ENCODE results near the gene ARHGEF16.

ARHGEF16 gene

DNA sequence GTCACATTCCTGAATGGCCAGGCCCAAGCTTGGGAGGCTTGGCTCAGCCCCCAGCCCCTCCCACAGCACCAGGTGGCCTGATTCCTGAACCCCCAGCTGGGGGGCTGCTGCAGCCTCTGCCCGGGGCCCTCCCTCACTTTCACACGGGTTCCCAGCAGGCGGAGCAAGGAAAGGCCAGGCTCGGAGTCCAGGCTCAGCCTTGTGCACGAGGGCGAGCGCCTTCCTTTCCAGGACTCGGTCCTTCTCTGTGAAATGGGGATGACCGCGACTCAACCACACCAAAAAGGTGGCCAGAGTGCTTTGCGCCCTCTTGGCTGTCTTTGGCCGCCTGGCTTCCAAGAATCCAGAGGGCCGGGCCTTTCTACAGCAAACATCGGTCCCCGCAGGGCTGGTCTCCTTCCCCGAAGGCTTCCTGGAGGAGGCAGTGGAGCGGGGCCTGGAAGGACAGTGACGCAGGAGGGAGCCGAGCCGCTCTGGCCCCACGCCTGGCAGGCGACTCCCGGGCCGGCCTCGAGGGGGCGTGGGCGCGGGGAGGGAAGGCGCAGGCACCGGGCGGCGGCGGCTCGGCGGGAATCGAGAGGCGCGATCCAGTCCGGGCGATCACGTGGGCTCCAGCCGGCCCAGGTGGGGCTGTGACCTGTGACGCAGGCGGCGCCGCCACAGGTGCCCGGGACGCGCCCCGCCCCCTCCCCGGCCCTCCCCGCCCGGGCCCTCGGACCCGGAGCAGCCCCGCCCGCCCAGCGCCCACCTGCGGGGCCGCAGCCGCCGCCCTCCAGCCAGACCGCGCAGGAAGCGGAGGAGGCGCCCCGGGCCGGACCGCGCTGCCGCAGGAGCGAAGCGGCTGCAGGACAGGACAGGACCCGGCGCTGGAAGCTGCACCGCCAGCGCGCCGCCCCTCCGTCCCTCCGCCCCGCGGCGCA, at the start of gene ARHGEF16:
ARHGEF16 (plus strand) TSS at position 775 of the 920 bp plus-strand sequence. CDS start 8,420 bp downstream, outside the sequence.
- DNase-seq (ENCODE audit: extremely low read depth in 1 of 2, low read depth in 1 of 2): no peak

DNA sequence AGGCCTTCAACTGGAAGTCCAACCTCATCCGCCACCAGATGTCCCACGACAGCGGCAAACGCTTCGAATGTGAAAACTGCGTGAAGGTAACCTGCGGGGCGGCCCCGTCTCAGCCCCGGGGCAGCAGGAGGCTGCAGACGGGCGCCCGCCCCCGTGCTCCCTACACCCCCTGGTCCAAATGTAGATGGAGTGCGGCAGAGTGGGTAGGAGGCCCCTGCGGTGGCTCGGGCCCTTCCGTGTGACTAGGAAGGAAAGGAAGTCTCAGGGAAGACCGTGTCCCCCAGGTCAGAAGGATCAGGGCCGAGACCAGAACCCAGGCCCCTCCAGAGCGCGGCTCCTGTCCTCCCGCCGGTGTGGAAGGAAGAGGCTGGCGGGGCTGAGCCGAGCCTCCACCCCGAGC, 49.7 kb upstream of the ARHGEF16 start:
- DNase-seq (ENCODE audit: extremely low read depth in 1 of 2, low read depth in 1 of 2): no peak

DNA sequence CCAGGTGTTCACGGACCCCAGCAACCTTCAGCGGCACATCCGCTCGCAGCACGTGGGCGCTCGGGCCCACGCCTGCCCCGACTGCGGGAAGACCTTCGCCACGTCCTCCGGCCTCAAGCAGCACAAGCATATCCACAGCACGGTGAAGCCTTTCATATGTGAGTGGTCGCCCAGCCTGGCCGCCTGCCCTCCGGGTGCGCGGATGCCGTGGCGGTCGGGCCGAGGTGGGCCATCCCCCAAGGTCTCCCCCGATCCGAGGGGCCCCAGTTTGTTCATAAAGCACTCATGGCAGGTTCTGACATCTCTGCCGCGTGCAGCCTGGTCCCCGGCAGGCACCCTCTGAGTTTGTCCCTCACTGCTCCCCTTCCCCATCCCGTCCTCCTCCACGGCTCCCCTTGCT, 49.0 kb upstream of the ARHGEF16 start:
- no peak for DNase-seq (ENCODE audit: extremely low read depth in 1 of 2, low read depth in 1 of 2)

DNA sequence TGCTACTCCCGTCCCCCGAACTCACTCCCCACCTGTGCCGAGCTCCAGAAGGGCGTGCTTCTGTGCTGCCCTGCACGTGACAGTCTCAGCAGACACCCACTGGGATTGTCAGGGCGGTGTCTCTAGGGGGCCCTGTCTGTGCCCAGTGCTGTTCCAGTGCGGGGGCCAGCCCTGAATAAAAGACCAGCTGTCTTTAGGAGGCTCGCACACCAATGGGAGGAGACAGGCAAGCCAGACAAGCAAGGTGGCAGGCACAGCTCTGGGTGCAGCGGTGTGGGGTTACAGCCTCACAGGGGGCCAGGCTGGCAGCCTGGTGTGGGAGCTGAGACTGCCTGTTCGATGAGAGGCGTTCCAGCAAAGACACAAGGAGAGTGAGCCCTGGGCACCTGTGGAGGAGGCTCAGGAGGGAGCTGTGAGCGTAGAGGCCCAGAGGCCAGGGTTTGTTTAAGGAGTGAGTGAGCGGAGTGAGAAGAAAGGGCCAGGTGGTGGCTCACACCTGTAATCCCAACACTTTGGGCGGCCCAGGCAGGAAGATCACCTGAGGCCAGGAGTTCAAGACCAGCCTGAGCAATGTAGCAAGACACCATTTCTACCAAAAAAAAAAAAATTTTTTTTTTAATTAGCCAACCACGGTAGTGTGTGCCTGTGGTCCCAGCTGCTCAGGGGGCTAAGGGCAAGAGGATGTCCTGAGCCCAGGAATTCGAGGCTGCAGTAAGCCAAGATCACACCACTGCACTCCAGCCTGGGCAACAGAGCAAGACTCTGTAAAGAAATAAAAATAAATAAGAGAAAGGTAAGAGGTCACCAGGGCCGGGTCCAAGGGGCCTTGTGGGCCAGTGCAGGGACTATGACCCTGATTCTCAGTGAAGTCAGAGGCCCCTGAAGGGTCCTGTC, 48.2 kb upstream of the ARHGEF16 start:
- no peak for DNase-seq (ENCODE audit: extremely low read depth in 1 of 2, low read depth in 1 of 2)

DNA sequence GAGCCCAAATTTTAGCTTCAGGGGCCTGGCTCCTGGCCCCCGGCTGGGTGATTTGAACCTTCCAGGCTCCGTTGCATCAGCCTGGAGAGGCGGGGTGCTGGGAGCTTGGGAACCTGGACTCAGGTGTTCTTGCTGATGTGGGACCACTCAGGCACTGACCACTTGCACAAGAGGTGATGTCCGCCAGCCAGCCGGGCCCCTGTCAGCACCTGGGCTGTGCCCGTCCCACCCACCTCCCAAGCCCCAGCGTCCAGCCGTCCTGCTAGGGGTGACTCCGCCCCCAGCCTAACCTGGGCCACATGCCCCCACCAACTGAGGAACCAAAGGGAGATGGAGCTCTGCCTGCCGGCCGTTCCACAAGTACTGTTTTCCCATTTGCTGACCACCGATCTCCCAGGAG, 47.4 kb upstream of the ARHGEF16 start:
- no peak for DNase-seq (ENCODE audit: extremely low read depth in 1 of 2, low read depth in 1 of 2)

DNA sequence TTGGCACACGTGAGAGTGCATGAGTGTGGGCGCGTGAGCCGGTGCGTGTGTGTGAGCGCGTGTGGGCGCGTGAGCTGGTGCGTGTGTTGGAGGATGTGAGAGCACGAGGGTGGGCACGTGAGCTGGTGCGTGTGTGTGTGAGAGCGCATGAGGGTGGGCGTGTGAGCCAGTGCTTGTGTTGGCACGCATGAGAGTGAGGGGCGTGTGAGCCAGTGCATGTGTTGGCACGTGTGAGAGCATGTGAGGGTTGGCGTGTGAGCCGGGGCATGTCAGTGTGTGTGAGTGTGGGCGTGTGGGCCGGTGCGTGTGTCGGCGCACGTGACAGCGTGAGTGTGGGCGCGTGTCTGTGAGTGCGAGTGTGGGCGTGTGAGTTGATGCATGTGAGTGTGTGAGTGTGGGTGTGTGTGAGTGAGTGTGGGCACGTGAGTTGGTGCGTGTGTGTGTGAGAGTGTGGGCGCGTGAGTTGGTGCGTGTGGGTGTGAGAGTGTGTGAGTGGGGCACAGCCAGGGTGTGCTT, 45.7 kb upstream of the ARHGEF16 start:
- DNase-seq (ENCODE audit: extremely low read depth in 1 of 2, low read depth in 1 of 2): no peak

DNA sequence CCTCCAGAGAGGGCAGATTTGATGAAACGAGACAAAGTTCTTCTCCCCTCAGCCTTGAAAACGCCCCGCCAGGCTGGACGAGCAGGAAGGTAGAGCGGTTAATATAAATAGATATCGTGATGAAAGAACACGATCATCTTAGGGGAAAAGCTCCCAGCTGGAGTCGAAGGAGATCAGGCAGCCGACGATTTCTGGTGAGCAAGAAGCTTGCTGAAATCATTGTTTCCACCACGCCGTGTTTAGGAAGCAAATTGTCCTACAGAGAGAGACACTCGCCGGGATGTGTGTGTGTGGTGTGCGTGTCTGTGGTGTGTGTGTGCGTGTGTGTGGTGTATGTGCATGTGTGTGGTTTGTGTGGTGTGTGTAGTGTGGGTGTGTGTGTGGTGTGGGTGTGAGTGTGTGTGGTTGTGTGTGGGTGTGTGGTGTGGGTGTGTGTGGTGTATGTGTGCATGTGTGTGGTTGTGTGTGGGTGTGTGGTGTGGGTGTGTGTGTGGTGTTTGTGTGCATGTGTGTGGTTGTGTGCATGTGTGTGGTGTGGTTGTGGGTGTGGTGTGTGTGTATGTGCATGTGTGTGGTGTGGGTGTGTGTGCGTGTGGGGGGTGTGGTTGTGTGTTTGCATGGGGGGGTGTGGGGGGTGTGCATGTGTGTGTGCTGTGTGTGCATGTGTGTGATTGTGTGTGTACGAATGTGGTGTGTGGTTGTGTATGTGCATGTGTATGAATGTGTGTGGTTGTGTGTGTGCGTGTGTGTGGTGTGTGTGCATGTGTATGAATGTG, 44.9 kb upstream of the ARHGEF16 start:
- DNase-seq (ENCODE audit: extremely low read depth in 1 of 2, low read depth in 1 of 2): no peak

DNA sequence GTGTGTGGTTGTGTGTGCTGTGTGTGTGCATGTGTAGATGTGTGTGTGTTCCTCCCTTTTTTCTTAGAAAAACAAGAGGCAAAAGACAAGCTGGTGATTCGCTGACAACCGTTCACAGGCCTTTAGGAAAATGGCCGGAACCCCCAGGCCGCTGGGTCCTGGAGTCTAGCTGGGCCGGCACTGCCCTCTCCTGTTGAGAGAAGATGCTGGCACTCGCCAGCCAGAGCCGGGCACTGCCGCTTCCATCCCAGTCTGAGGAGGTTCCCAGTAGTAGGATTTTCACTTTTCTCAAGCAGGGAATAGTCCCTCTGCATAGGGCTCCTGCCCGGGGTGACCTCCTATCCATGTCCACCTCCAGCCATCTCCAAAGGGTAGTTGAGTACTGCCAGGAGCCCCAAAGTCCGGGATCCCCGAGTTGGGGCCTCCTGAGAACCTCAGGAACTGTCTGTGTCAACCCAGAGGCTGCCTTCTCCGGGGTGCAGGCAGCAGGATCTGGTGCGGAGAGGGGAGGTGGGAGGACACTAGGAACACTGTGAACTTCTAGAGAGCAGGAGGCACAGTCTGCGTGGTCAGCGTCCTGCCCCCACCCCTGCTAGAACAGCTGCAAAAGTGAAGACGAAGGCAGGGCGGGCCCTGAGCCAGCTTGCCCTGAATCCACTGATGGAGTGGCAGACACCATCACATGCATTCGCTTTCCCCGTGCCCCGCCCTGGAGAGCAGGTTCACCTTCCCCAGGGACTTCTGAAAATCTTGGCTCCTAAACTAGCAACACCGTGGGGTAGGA, 44.1 kb upstream of the ARHGEF16 start:
- DNase-seq (ENCODE audit: extremely low read depth in 1 of 2, low read depth in 1 of 2): no peak

DNA sequence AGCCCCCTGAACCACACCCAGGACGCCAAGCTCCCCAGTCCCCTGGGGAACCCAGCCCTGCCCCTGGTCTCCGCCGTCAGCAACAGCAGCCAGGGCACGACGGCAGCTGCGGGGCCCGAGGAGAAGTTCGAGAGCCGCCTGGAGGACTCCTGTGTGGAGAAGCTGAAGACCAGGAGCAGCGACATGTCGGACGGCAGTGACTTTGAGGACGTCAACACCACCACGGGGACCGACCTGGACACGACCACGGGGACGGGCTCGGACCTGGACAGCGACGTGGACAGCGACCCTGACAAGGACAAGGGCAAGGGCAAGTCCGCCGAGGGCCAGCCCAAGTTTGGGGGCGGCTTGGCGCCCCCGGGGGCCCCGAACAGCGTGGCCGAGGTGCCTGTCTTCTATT, 42.7 kb upstream of the ARHGEF16 start:
- no peak for DNase-seq (ENCODE audit: extremely low read depth in 1 of 2, low read depth in 1 of 2)

DNA sequence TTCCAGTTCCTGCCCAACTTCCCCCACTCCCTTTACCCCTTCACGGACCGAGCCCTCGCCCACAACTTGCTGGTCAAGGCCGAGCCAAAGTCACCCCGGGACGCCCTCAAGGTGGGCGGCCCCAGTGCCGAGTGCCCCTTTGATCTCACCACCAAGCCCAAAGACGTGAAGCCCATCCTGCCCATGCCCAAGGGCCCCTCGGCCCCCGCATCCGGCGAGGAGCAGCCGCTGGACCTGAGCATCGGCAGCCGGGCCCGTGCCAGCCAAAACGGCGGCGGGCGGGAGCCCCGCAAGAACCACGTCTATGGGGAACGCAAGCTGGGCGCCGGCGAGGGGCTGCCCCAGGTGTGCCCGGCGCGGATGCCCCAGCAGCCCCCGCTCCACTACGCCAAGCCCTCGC, 42.1 kb upstream of the ARHGEF16 start:
- DNase-seq (ENCODE audit: extremely low read depth in 1 of 2, low read depth in 1 of 2): no peak

DNA sequence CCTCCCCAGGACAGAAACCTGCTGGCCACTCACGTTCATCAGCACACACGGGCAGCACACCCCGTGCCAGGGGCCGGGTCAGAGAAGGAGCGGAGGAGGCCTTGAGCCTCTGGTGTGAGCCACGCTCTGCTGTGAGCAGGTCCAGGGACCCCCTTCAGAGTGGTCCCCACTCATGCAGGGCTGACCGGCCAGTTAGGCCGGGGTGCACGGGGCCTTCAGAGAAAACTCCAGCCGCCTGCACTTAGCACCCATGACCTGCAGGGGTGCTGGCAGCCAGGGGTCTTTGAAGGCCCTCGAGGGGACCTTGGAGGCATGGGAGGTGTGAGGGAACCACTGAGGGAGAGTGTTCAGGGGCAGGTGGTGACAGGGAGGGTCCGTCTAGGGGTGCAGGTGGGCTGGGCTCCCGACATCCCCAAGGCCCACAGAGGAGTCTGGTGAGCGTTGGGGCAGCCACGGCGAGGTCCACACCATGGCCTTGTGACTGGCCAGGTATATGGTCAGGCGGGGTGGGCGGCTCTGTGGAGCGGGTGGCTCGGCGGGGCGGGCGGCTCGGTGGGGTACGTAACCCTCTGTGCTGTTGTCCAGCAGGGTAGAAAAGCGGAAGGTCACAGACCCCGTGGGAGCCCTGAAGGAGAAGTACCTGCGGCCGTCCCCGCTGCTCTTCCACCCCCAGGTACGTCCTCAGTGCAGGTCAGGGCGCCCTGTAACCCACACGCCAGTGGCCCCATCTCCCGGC, 40.3 kb upstream of the ARHGEF16 start:
- no peak for DNase-seq (ENCODE audit: extremely low read depth in 1 of 2, low read depth in 1 of 2)

DNA sequence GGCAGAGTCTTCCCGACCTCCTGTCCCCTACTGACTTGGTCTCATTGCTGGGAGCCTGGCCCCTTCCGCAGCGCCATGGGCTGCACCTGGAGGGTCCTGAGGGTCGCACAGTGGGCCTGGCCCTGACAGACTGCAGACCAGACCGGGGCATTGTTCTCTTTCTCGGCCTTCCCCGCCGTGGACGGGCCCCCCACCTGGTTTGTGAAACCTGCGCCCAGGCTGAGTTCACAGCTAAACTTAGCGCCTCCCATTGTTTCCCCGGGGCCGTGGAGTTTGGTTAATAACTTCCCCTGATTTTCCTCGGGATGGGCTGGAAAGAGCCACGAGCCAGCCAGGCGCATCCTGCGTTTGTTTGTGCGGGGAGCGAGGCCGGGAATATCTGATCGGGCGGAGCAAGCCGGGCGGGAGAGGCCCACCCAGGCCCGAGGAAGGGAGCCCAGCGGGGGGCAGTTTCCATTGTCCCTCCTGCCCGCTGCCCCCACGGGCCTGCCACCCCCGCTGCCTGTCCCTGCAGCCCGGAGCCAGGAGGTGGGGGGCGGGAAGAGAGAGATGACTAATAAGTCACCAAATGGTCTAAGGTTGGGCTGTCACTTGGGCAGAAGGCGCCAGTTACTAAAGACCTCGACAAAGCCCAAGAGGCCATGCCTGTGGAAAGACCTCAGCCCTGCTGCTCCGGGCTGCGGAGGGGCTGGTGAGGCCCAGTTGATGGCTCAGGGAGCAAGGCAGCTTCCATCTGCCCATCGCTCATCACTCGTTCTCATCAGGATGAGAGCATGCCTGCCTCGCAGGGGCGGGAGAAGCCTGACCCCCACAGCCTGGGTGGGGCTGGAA, 39.0 kb upstream of the ARHGEF16 start:
- DNase-seq (ENCODE audit: extremely low read depth in 1 of 2, low read depth in 1 of 2): no peak

DNA sequence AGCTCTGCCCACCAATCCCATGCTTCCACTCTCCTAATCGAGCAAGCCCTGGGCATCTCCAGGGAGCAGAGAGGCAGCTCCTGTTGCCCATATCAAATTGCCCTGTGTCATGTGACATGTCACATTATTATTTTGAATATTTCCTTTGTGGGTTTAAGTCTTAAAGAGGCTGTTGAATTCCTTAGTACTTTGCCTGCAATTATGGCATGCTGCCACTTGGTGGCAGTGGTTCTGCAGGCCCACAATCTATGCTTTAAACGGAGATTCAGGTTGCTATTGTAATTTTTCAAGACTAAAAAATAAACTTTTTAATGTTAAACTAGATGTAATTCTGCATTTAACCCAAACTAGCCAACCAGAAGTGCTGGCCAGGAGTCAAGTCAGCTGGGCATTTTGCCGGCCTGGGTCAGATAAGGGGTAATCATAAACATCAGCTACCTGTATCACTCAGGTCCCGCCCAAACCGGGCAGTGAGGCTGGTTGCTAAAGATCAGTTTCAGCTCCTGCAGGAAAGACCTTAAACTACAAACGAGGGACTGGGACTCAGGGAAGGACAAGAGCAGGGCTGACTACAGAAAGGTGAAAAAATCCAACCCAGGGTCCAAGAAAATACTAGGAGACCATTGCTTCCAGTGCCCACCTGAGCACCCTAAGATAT, 37.3 kb upstream of the ARHGEF16 start:
- no peak for DNase-seq (ENCODE audit: extremely low read depth in 1 of 2, low read depth in 1 of 2)

DNA sequence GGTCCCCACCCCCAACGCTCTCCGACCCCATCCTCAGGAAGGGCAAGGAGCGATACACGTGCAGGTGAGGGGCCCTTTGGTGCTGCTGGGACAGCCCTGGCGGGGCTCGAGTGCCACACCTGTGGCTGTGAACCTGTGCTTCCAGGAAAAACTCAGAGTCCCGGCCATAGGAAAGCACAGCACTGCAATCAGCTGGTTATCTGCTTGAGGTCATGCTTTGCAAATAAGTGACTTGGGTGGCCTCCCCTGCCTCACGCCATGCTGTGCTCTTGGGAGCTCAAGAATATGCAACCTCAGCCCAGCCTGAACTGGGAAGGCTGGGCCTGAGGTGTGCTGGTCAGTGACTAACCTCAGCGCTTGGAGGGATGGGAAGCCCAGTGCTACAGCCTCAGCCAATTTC, 36.5 kb upstream of the ARHGEF16 start:
- no peak for DNase-seq (ENCODE audit: extremely low read depth in 1 of 2, low read depth in 1 of 2)

DNA sequence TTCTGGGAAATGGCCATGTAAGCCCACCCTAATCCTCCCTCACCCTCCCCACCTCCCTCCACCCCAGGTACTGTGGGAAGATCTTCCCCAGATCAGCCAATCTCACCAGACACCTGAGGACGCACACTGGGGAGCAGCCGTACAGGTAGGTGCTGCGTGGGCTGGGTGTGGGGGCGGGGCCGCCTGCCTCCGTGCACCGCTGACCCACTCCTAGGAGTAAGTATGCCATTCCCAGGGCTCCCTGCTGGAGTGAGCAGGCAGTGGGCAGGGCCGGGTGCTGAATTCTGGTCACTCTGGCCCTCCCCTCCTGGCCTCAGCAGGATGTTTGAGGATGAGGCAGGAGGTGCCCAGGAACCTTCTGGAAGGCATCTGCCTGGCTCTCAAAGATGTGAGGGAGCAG, 35.9 kb upstream of the ARHGEF16 start:
- DNase-seq (ENCODE audit: extremely low read depth in 1 of 2, low read depth in 1 of 2): no peak

DNA sequence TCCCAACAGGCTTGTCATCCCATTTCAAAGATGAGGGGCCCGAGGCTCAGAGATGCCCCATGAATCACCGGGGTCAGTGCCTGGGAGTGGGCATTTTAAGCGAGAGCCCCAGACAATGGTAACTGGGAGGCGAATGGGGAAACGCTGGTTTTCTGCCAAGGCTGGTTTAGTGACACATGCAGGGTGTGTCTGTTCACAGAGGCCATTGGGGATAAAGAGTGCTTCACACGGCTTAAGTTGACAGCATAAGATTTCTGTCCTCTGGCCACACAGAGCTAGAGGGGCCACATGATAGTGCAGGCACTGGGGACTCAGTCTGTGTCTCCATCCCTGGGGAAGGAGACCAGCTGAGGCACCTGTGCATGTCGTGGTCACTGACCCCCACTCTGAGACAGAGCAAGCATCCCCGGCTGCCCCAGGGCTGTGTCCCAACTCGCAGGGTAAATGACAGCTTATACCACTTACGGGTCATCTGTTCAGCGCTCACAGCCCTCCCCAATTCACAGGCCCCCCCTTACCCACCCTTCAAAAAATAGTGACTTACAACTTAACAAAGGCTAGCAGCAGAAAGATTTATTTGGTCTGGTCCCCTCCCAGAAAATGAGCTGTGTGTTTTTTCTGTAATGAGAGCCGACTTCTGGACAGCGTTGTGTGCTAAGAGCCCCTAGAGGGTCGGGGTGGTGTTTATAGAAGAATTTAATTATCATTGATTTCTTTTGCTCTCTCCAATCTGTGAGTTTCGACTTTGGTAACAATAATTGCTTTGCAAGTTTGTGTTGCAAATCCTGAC, 34.9 kb upstream of the ARHGEF16 start:
- DNase-seq (ENCODE audit: extremely low read depth in 1 of 2, low read depth in 1 of 2): no peak

All from stimulated activated CD8-positive, alpha-beta memory T cell treated with anti-CD3 and anti-CD28 coated beads, Interleukin-7, amount 100 ng/mL, for 48 hours (primary cell).